HUES48 (cell line): ENCODE measurements around the gene CTNND2.
A peak's percentile ranks its signal among the peaks of the same experiment; 100 is the strongest.

Experiments
- H3K27ac ChIP-seq: one replicate; pipeline ENCODE4 v1.7.0; 2013; ENCODE audit warnings: low read depth, low read length, inconsistent platforms
- H3K27me3 ChIP-seq: 2 replicates; pipeline ENCODE4 v1.6.1; 2013; ENCODE audit warnings: mild to moderate bottlenecking, low read length; ENCODE audit not compliant: control insufficient read depth, insufficient read depth
- H3K36me3 ChIP-seq: 2 replicates; pipeline ENCODE4 v1.6.1; 2013; ENCODE audit warnings: low read length; ENCODE audit not compliant: control insufficient read depth, insufficient read depth
- H3K4me1 ChIP-seq: 2 replicates; pipeline ENCODE4 v1.6.1; 2013; ENCODE audit warnings: mild to moderate bottlenecking, low read length; ENCODE audit not compliant: control insufficient read depth, insufficient read depth
- H3K4me3 ChIP-seq: 2 replicates; pipeline ENCODE4 v1.5.1; 2013; ENCODE audit warnings: mild to moderate bottlenecking, low read depth, low read length
- H3K9ac ChIP-seq: 2 replicates; pipeline ENCODE4 v1.6.1; 2013; ENCODE audit warnings: mild to moderate bottlenecking, low read depth, low read length, moderate library complexity
- H3K9me3 ChIP-seq: 2 replicates; pipeline ENCODE4 v1.6.1; 2013; ENCODE audit warnings: low read length; ENCODE audit not compliant: control insufficient read depth, insufficient read depth

The CTNND2 gene

GRCh38 chr5:11522796-11523195 is 381.4 kb downstream of the CTNND2 start:
- H3K36me3 ChIP-seq: no peaks in the 10 kb centered on the region
- no peaks in the 10 kb centered on the region for H3K9me3 ChIP-seq
- no peak overlapping the region for H3K4me3 ChIP-seq
- H3K27ac ChIP-seq: no peak overlapping the region
- peaks cover 22% of the 10 kb centered on the region for H3K4me1 ChIP-seq
- no peaks in the 10 kb centered on the region for H3K27me3 ChIP-seq
- no peak overlapping the region for H3K9ac ChIP-seq

DNA sequence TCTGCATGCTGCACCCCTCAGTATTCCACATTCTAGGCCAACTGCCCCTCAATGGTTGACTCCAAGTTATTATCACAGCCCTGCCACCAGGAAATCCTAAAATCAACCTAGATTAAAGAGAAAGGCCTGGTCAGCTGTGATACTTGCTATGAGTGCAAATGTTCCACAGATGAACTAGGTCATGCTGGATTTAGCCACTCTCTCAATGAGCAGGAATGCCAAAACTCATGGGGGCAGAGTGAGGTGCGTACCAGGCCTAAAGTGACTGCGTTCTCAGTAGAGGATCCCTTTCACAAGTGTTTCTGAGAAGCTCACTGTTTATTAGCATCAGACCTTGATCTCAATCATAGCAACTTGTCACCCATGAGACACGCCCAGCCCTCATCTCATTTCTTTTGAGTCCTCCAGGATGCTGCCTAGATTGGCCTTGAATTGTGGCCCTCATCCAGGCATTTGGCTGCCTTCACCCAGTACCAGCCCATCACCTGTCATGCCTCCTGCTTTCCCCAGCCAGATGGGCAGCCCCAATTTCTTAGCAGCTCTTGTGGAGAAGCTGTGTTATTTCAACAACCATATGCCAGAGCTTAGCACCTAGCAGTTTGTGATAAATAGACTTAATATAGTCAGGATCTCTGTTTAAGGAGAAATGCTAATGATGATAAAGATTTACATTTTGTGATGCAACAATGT is 383.9 kb downstream of the CTNND2 start:
- Histone ChIP-seq H3K36me3 (no peaks in the 10 kb centered on the region), H3K27me3 (no peaks in the 10 kb centered on the region), H3K27ac (no peak overlapping the region), H3K9me3 (no peaks in the 10 kb centered on the region), H3K4me3 (no peak overlapping the region), H3K9ac (no peak overlapping the region), H3K4me1 (peaks cover 20% of the 10 kb centered on the region)

GRCh38 chr5:11519236-11519635 is 385.0 kb downstream of the CTNND2 start:
- Histone ChIP-seq H3K36me3 (no peaks in the 10 kb centered on the region), H3K27me3 (no peaks in the 10 kb centered on the region), H3K4me1 (peaks cover 16% of the 10 kb centered on the region), H3K9ac (no peak overlapping the region), H3K27ac (no peak overlapping the region), H3K4me3 (no peak overlapping the region), H3K9me3 (no peaks in the 10 kb centered on the region)

DNA sequence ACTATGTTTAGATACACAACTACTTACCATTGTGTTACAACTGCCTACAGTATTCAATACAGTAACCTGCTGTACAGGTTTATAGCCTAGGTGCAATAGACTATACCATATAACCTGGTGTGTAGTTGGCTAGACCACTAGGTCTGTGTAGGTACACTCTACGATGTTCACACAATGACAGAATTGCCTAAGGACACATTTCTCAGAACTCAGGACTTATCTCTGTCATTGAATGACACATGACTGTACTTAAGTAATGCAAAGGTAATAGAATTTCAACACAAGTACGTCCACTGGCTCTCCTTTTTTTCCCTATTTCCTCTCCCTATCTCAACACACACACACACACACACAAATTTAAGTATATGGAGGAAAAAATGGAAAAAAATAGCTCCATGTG is 385.6 kb downstream of the CTNND2 start:
- H3K27me3 ChIP-seq: no peaks in the 10 kb centered on the region

DNA sequence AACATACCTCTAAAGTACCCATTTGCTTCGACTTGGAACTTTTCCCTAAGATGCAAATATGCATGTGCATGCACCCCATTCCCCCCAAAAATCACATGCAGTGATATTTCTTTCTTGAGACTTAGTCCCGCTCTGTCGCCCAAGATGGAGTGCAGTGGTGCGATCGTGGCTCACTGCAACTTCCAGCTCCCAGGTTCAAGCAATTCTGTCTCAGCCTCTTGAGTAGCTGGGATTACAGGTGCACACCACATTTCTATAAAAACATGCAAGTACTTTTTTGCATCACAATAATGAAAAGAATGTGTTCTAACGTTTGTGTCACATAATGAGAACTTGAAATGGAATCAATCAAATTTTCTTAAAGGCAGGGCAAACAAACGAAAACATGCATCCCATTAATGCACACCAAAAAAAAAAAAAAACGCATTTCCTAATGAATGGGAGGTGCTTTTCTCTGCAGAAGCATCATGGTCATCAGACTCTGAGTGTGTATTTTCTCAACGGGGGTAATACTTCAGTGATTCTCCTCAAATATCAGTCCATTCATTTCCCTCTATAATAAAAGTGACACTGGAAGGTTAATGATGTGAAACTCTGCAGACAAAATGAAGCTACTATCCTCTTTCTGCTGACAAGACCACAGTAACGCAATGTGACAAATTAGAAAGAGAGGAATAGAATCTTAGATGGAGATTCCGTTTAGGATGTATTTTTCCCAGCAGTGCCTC is 389.4 kb downstream of the CTNND2 start:
- Histone ChIP-seq H3K27ac (no peak overlapping the region), H3K36me3 (no peaks in the 10 kb centered on the region), H3K4me3 (no peak overlapping the region), H3K9me3 (no peaks in the 10 kb centered on the region), H3K4me1 (peaks cover 23% of the 10 kb centered on the region), H3K27me3 (no peaks in the 10 kb centered on the region), H3K9ac (no peak overlapping the region)

More for the DNA sequence above, 385.6 kb downstream of the CTNND2 start:
- no peak overlapping the region for H3K9ac ChIP-seq
- peaks cover 10% of the 10 kb centered on the region; the same call in 1 of the 2 replicates for H3K4me1 ChIP-seq
- no peak overlapping the region for H3K27ac ChIP-seq
- no peaks in the 10 kb centered on the region for H3K36me3 ChIP-seq
- H3K4me3 ChIP-seq: no peak overlapping the region
- no peaks in the 10 kb centered on the region for H3K9me3 ChIP-seq

GRCh38 chr5:11511878-11512277 is 392.4 kb downstream of the CTNND2 start:
- H3K9me3 ChIP-seq: no peaks in the 10 kb centered on the region
- no peaks in the 10 kb centered on the region for H3K27me3 ChIP-seq
- H3K4me1 ChIP-seq: peaks cover 23% of the 10 kb centered on the region
- no peak overlapping the region for H3K4me3 ChIP-seq
- no peak overlapping the region for H3K27ac ChIP-seq
- H3K9ac ChIP-seq: no peak overlapping the region
- no peaks in the 10 kb centered on the region for H3K36me3 ChIP-seq

- Histone ChIP-seq H3K9me3 (no peaks in the 10 kb centered on the region), H3K27ac (no peak overlapping the region), H3K4me3 (no peak overlapping the region), H3K4me1 (peaks cover 23% of the 10 kb centered on the region), H3K9ac (no peak overlapping the region), H3K36me3 (no peaks in the 10 kb centered on the region), H3K27me3 (no peaks in the 10 kb centered on the region)
Measured at GRCh38 chr5:11510889-11511288, 393.4 kb downstream of the CTNND2 start.

- Histone ChIP-seq H3K9me3 (no peaks in the 10 kb centered on the region), H3K27me3 (no peaks in the 10 kb centered on the region), H3K4me3 (no peak overlapping the region), H3K27ac (no peak overlapping the region), H3K4me1 (peaks cover 18% of the 10 kb centered on the region), H3K9ac (no peak overlapping the region), H3K36me3 (no peaks in the 10 kb centered on the region)
Measured at GRCh38 chr5:11509793-11510192, 394.5 kb downstream of the CTNND2 start.

- Histone ChIP-seq H3K27me3 (no peaks in the 10 kb centered on the region), H3K27ac (no peak overlapping the region), H3K4me3 (no peak overlapping the region), H3K36me3 (no peaks in the 10 kb centered on the region), H3K4me1 (peaks cover 12% of the 10 kb centered on the region), H3K9me3 (no peaks in the 10 kb centered on the region), H3K9ac (no peak overlapping the region)
Measured at GRCh38 chr5:11507156-11507910, 396.9 kb downstream of the CTNND2 start.

DNA sequence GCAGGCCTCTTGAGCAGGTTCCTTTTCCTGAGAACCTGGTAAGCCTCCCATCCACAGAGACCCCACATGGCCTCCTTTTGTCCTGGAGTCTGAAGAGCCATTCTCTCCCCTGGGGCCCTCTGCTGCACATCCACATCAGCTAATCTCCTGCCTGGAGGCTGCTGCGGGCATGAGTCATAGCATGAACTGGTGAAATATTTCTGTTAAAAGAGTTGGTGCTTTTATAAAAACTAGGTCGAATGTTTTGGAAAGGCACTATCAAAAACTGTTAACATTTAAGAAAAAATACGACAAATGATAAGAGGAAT is 399.4 kb downstream of the CTNND2 start:
- Histone ChIP-seq H3K9me3 (no peaks in the 10 kb centered on the region), H3K9ac (no peak overlapping the region), H3K27ac (peak overlapping the region; percentile 56), H3K4me1 (peaks cover 4% of the 10 kb centered on the region; the same call in 1 of the 2 replicates), H3K36me3 (no peaks in the 10 kb centered on the region), H3K4me3 (no peak overlapping the region), H3K27me3 (no peaks in the 10 kb centered on the region)
